ENCODE data around the gene CHST1.

The CHST1 gene, protein sequence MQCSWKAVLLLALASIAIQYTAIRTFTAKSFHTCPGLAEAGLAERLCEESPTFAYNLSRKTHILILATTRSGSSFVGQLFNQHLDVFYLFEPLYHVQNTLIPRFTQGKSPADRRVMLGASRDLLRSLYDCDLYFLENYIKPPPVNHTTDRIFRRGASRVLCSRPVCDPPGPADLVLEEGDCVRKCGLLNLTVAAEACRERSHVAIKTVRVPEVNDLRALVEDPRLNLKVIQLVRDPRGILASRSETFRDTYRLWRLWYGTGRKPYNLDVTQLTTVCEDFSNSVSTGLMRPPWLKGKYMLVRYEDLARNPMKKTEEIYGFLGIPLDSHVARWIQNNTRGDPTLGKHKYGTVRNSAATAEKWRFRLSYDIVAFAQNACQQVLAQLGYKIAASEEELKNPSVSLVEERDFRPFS

GRCh38 chr11:45665206-45665932 lies at the start of gene CHST1:
Gene CHST1, minus strand, starts transcription at chr11:45665622. Its CDS starts 14,699 bp downstream, at chr11:45650923.
- no peak for DNase-seq

GRCh38 chr11:45713573-45713972 lies 48.2 kb upstream of the CHST1 start:
- DNase-seq = no peak

GRCh38 chr11:45710561-45710960 lies 45.1 kb upstream of the CHST1 start:
- DNase-seq = no peak

GRCh38 chr11:45708887-45709663 lies 43.7 kb upstream of the CHST1 start:
- DNase-seq = no peak

DNA sequence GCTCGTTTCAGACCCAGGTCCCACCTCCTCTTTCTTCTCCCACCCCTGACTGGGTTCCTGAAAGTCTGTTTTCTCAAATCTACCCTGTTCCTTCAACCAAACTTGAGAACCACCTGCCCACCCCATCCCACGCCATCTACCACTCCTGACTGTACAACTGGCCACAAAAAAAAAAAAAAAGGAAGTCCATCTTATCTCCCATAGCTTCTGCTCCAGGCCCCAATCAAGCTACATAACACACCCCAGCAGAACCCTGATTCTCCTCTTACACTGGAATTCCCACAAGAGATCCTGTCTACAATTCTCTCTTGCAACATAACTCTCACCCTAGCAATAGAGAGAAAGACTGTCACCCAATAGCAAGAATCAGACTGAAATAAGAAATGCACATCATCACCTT lies 39.2 kb upstream of the CHST1 start:
- no peak for DNase-seq

DNA sequence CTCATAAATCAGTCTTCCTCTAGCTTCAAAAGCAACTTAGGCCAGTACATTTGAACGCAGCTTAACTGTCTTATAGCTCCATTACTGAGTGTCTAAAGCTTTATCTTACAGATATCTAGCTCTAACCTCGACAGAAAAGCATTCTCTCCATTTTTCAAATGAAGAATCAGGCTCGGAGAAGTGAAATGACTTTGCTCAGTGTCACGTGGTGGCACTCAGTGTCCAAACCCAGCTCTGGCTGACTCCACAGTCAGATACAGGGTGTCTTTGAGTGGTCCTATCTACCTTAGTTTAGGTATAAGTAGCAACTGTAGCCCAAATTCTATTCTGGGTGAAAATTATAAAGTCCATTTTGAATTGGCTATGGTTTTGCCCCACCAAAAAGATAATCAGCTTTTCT lies 38.7 kb upstream of the CHST1 start:
- DNase-seq = no peak

DNA sequence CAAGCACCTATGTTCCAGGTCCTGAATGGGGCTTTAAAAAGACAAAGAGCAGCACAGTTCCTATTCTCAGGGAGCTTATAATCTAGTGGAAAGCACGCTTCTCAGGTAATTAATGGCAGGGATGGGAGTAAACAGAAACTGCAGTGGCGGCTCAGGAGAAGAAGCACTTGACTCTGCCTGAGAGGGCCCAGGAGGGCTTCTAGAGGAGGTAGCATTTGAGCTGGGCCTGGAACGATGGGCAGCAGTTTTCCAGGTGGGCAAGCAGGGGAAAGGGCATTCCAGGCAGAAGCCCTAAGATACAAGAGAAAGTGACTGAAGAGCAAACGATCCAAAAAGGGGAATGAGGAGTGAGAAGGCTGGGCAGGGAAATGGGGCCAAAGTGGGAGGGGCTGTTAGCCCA lies 37.1 kb upstream of the CHST1 start:
- no peak for DNase-seq

DNA sequence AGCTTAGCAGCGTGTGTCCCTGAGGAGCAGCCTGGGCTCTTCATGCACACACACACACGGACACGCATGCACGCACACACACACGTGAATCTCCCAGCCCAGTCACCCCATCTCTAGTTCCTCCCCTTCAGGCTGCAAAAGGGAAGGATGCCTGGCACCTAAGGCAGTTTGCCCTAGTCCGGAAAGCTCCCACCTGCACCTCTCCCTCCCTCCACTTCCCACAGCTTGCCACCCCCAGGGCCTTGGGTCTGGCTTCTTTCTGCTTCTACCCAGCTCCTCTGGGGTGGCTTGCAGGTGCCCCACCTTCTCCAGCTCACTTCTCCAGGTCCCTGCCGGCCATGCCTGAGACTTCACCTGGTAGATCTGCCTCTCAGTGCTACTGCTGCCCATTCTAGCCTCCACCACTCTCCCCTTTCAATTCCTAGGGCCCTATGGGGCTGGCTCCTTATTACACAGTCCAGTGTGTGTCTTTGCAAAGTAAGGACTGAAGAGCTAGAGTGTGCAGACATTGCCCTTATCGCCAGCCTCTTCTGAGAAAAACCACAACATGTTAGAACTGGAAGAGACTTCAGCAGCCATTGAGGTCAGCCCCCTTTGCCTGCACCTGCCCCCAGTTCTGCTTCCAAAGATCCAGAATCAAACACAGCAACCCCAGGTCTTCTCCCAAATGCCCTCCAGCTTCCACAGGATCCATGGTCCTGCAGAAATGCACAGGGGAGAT lies 33.5 kb upstream of the CHST1 start:
- DNase-seq = no peak

GRCh38 chr11:45692808-45693453 lies 27.5 kb upstream of the CHST1 start:
- no peak for DNase-seq

DNA sequence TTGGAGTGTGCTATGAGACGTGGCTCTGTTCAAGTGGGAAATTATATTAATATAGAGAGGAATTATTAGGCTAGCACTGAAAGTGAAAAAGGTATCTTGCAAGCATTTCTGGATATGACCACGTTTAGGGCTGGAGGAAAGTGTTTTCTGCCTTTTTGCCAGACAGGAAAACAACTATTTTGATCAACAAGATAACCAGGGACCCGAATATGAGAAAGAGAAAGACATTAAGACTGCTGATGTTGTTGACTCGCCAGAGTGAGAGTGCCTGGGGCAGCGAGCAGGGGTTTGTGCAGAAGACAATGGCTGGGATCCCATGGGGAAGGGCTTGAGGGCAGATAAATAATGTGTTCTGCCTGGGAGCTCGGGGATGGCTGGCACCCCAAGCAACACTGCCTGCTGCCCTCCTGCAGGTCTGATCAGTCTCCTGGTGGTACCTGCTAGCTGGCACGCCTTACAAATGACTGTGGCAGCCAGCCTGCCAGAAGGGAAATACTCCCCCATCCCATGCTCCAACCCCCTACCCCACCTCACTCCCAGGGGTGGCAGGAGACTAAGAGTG lies 23.1 kb upstream of the CHST1 start:
- no peak for DNase-seq

GRCh38 chr11:45687836-45688235 lies 22.4 kb upstream of the CHST1 start:
- DNase-seq = no peak

DNA sequence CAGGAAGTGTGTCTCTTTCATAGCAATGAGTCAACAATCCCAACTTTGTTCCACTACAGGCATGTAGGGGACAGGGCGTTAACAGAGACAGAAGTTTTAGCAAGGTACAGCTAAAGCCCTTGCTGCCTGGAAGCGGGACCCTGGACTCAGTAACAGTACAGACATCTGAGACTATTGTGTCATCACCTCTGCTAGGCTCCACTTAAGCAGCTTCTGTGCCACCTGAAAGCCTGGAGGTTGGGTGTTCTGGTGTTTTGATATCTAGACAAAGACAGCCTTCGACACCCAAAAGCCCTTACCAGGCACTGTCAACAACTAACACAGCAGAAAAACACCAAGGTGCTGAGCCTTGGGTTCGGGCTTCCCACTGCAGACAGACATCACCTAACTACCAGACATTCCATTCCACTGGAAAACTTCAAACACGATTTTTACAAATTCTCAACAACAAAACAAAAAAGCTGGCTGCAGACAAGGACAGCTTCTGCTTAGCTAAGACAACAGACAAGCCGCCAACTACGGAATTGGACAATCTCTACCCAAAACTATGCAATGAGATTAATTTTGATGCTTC lies 20.6 kb upstream of the CHST1 start:
- no peak for DNase-seq

DNA sequence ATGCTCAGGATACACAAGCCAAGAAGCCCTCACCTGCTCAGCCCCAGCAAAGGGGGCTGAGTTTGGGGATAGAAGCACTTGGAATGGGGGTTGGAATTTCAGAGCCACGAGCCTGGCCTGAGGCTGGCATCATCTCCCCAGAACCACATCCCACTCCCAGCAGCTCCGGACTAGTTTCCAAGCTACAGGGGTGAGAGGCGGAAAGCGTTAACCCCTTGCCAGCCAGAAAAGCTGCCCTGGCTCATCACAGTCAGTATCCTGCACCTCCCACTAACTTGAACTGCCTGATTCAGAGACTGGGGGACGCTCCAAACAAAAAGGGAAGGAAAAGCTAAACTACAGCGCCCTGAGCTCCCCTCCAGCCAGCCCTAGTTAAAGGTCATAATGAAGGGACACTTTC lies 19.0 kb upstream of the CHST1 start:
- no peak for DNase-seq

- DNase-seq = no peak
Observed at GRCh38 chr11:45683271-45684058, 18.0 kb upstream of the CHST1 start.

DNA sequence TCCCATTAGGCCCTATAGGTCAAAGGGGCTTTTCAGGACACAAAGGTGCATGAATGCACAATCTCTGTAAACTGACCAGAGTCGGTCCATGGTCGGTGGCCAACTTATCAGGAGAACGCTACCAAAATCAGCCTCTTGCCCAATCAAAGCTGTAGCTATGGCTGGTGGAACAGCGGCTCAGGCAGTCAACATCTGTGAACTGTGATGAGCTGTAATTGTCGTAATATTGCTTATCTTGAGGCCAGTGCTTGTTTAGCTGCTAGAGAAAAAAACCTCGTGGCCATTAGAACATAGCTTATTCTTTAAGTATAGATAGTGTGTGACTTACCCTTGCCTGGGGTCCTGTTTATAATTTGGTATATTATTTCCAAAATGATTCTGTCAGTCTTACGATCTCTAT lies 14.4 kb upstream of the CHST1 start:
- DNase-seq = no peak

GRCh38 chr11:45678976-45679375 lies 13.6 kb upstream of the CHST1 start:
- no peak for DNase-seq

- DNase-seq = no peak
Observed at GRCh38 chr11:45677770-45678512, 12.5 kb upstream of the CHST1 start.

DNA sequence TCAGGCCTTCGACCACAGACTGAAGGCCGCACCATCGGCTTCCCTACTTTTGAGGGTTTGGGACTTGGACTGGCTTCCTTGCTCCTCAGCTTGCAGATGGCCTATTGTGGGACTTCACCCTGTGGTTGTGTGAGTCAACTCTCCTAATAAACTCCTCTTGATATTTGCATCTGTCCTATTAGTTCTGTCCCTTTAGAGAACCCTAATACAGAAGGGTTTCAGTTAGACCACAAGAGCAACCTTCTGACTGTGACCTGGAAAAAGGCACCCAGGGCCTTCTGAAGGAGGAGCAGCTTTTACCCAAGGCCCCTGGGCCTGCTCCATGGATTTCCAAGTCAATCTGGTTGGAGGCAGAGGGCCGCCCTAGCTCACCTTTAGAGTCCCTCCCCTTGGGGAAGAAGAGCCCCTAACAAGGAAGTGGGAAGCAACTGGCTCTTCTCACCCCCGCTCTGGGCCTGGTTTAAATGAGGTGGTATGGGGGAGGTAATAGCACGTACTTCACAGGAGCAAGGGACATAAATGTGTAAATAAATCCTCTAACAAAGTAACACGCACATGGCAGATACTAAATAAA lies 11.2 kb upstream of the CHST1 start:
- no peak for DNase-seq

- DNase-seq = no peak
Observed at GRCh38 chr11:45675646-45676045, 10.2 kb upstream of the CHST1 start.

Data from NCI-H1417 treated with DMSO at 0.1 percent for 48 hours (cell line).